Activated CD4-positive, alpha-beta memory T cell treated with anti-CD3 and anti-CD28 coated beads, Interleukin-2, amount 10 ng/mL, durations not matched to agents 7 days and 5 days (primary cell): ENCODE measurements around the gene C15orf61. TPM values are rescaled to one million over a fixed set of nuclear protein-coding genes. Genes with fewer than 3 reads are reported as not detected.
A peak's percentile ranks its signal among the peaks of the same experiment; 100 is the strongest.

Source experiments
- CTCF ChIA-PET: fragments of 350-600 bp; sonication (Branson Sonifier 250); formaldehyde crosslinking; loops from one replicate; lab custom pipeline; 2021; ENCODE audit warnings: antibody characterized with exemption, inconsistent platforms; lab: Charles Lee
- POLR2A ChIA-PET: fragments of 350-600 bp; sonication (Branson Sonifier 250); formaldehyde crosslinking; loops from one replicate; lab custom pipeline; 2021; ENCODE audit warnings: antibody characterized with exemption; lab: Charles Lee
- DNase-seq: peaks from one replicate; pipeline ENCODE4 v3.0.0-alpha.2; 2020
- H3K27ac Mint-ChIP-seq: one replicate; pipeline ENCODE4 v1.8.0; 2021; ENCODE audit warnings: mild to moderate bottlenecking, mixed read lengths
- H3K27me3 Mint-ChIP-seq: one replicate; pipeline ENCODE4 v1.8.0; 2021; ENCODE audit warnings: mixed read lengths
- H3K36me3 Mint-ChIP-seq: one replicate; pipeline ENCODE4 v1.8.0; 2021; ENCODE audit warnings: low read depth, mixed read lengths
- H3K4me1 Mint-ChIP-seq: one replicate; pipeline ENCODE4 v1.8.0; 2021; ENCODE audit warnings: mixed read lengths
- H3K4me3 Mint-ChIP-seq: one replicate; pipeline ENCODE4 v1.8.0; 2021; ENCODE audit warnings: mild to moderate bottlenecking, mixed read lengths
- H3K9me3 Mint-ChIP-seq: one replicate; pipeline ENCODE4 v1.8.0; 2021; ENCODE audit warnings: mixed read lengths
- total RNA-seq, 2 experiments: library from RNA; stranded (reverse); gene quantifications; one replicate each; pipeline ENCODE4 v1.2.3, GENCODE V29; 2021

The C15orf61 gene
- total RNA-seq, 2 experiments from 2014 or later, result 5.2 to 5.3 TPM

DNA sequence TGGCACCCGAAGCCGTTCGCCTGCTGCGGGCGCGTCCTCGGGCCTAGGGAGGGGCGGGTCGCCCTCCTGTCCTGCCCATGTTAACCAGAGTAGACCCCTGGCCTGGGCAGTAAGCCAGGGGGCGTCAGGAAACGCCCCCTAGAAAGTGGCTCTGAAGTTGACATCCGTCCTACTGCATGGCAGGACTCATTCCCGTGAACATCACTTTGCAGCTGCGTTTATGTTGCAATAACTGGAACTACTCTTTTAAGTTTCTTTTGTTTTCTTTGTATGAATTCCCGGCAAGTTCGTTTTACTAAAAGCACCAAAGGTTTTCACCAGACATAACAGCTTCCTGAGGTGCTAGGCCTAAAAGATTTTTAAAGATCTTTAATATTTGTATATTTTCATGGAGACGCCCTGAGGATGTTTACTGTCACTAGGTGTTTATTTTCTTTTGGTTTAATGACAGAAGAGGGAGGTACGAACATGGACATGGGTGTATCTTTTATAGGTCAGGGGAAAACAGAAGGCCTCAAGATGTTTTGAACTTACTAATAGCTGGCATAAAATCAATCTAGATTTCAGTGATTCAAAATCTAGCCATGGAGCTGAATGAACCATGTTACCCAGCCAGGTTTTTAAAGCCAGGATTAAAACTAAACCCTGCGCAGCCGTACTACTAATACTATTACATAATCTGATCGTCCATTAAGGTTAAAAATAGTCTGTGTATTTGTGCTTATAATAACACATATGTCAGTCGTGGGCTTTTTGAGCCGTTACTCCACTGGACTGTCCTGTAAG, 1.0 kb downstream of the C15orf61 start:
- POLR2A ChIA-PET, result interaction anchor here (0.6 to 2.7 kb wide), 10 partner anchors 8 to 728 kb away, joined by 3 to 24 read pairs (median 4); partner anchors contain the start of genes MAP2K5 and PIAS1
- peak overlapping the region; percentile 92 for H3K4me3 Mint-ChIP-seq
- H3K36me3 Mint-ChIP-seq, result no peaks in the 10 kb centered on the region
- CTCF ChIA-PET, result interaction anchor here (0.7 to 1.3 kb wide), 3 partner anchors 9 to 532 kb away, joined by 3 to 5 read pairs (median 4); partner anchors contain the start of gene PIAS1
- DNase-seq, result no peak
- H3K9me3 Mint-ChIP-seq, result no peaks in the 10 kb centered on the region
- H3K27ac Mint-ChIP-seq, result peak overlapping the region; percentile 86
- peaks cover 26% of the 10 kb centered on the region for H3K4me1 Mint-ChIP-seq
- H3K27me3 Mint-ChIP-seq, result no peaks in the 10 kb centered on the region

DNA sequence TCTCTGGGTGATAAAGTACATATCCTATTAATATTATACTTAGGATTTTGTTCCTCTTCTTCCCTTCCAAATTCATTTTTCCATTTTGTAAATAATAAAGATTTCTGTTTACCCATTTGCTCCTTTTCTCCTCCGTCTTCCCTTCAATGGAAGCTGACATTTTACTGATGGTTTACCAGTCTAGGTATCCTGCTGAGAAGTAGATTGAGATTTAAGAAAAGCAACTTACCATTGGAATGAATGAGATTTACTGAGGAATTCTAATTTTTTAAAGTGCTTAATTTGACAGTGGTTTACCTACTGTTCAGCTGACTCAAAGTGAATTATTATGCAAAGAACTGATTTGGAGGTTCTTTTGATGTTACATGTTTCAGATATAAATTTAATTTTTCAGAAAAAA, 2.4 kb downstream of the C15orf61 start:
- Mint-ChIP-seq H3K27me3 (no peaks in the 10 kb centered on the region), H3K4me1 (peaks cover 26% of the 10 kb centered on the region), H3K4me3 (no peak overlapping the region), H3K9me3 (no peaks in the 10 kb centered on the region), H3K36me3 (no peaks in the 10 kb centered on the region), H3K27ac (no peak overlapping the region)
- ChIA-PET POLR2A (interaction anchor here (1.0 kb wide), 1 partner anchor 19 kb away, joined by 3 read pairs; the partner anchor contains the start of gene MAP2K5), CTCF (no interaction called here)
- DNase-seq, result no peak

DNA sequence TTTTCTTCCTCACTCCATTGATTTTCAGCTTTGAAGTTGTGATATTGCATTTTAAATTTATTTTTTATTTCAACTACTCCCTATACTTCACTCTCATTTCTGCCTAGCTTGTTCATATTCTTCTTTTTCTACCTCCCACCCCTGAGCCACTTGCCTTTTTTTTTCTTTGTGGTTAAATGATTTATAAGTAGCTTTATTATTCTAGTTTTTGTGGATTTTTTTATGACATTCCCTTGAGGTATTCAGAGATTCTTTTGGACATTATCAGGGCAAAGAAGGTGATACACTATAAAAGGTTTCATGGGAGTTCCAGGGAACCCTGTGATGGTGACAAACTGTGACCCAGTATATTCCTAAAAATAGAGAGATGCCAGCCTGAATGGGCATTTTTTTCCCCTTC, 3.3 kb downstream of the C15orf61 start:
- Mint-ChIP-seq H3K4me1 (peaks cover 26% of the 10 kb centered on the region), H3K4me3 (no peak overlapping the region), H3K27me3 (no peaks in the 10 kb centered on the region), H3K36me3 (no peaks in the 10 kb centered on the region), H3K9me3 (no peaks in the 10 kb centered on the region), H3K27ac (no peak overlapping the region)
- no peak for DNase-seq
- POLR2A ChIA-PET, result interaction anchor here (1.0 to 1.7 kb wide), 2 partner anchors 18 kb away, joined by 3 to 5 read pairs; partner anchors contain the start of gene MAP2K5
- CTCF ChIA-PET, result interaction anchor here (0.7 to 1.3 kb wide), 2 partner anchors 18 to 315 kb away, joined by 3 to 5 read pairs; partner anchors contain the start of gene MAP2K5

DNA sequence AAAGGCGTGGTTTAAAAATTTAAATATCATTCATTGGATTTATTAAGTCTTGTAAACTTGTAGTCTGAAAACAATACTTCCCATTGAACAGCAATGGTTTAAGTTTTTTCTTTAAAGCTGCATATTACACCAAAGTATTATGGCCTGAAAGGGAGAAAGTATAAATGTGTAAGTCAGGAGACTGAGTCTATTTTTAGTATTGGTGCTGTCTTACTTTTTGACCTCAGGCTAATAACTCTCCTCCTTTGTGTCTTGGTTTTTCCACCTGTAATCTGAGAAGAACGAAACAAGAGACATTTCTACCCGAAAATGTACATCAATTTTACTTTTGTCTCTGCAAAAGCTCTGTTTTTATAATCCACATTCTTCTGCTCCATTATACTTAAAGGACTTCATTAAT, 7.6 kb downstream of the C15orf61 start:
- no peak for DNase-seq
- H3K27ac Mint-ChIP-seq, result no peak overlapping the region

DNA sequence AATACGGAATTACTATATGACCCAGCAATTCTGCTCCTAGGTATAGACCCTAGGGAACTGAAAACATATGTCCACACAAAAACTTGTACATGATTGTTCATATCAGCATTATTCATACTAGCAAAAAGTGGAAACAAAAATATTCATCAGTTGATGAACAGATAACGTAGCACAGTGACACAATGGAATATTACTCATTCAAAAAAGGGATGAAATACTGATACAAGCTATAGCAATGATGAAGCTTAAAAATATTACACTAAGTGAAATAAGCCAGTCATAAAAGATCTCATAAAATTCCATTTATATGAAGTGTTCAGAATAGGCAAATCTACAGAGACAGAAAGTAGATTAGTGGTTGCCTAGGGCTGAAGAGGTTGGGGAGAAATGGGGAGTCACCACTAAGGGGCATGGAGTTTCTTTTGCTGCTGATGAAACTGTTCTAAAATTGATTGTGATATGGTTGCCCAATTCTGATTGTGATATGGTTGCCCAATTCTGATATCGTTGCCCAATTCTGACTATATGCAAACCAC, 10.5 kb downstream of the C15orf61 start:
- peaks cover 6% of the 10 kb centered on the region for H3K27me3 Mint-ChIP-seq
- H3K4me1 Mint-ChIP-seq, result peaks cover 1% of the 10 kb centered on the region
- H3K9me3 Mint-ChIP-seq, result no peaks in the 10 kb centered on the region
- no peak overlapping the region for H3K27ac Mint-ChIP-seq
- ChIA-PET POLR2A (no interaction called here), CTCF (interaction anchor here (1.1 to 1.2 kb wide), 2 partner anchors 9 to 11 kb away, joined by 3 to 5 read pairs; partner anchors contain the start of gene C15orf61)
- H3K4me3 Mint-ChIP-seq, result no peak overlapping the region
- H3K36me3 Mint-ChIP-seq, result no peaks in the 10 kb centered on the region
- no peak for DNase-seq

More for the DNA sequence above, 7.6 kb downstream of the C15orf61 start:
- Mint-ChIP-seq H3K36me3 (no peaks in the 10 kb centered on the region), H3K4me3 (no peak overlapping the region), H3K27me3 (no peaks in the 10 kb centered on the region), H3K4me1 (peaks cover 3% of the 10 kb centered on the region), H3K9me3 (no peaks in the 10 kb centered on the region)
- ChIA-PET POLR2A (interaction anchor here (1.4 kb wide), 1 partner anchor 14 kb away, joined by 3 read pairs; the partner anchor contains the start of gene MAP2K5), CTCF (no interaction called here)

DNA sequence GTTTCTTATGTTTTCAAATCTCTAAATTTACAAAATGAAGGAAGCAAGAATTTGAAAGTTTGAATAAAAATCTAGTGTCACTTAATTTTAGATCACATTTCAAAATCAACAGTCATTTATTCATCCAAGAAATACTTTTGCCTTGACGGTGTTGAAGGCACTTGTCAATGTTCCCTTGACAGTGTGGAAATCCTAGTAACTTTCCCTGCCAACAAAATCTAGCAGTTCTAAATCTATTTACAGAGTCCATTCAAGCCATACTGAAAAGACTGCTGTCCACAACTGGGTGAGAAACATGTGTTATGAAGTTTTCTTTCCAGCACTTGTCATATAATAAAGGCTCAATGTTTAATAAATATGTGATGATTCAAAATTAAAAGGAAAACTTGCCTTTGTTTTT, 12.9 kb downstream of the C15orf61 start:
- no peaks in the 10 kb centered on the region for H3K36me3 Mint-ChIP-seq
- peaks cover 9% of the 10 kb centered on the region for H3K4me1 Mint-ChIP-seq
- H3K27me3 Mint-ChIP-seq, result peaks cover 17% of the 10 kb centered on the region
- H3K4me3 Mint-ChIP-seq, result no peak overlapping the region
- H3K9me3 Mint-ChIP-seq, result no peaks in the 10 kb centered on the region
- H3K27ac Mint-ChIP-seq, result no peak overlapping the region
- no peak for DNase-seq
- ChIA-PET CTCF (no interaction called here), POLR2A (no interaction called here)

DNA sequence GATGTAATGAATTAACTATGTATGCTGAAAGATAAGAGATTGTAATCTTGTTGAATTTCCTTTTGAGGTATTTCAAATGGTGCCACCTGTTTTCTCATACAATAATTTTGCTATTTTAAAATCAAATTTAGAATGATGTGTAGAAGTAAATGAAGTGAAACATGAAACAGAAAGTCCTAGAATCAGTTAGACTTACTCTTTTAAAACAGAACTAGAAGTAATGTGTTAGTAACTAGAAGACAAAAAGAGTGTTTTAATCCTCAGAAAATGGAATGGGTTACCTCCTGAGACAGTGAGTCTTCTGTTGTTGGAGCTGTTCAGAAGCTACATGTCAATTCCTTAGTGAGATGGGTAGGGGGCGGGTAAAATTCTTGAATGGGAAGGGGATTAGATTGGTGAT, 13.4 kb downstream of the C15orf61 start:
- no peak for DNase-seq
- POLR2A ChIA-PET, result interaction anchor here (0.9 kb wide), 1 partner anchor 13 kb away, joined by 3 read pairs; no protein-coding TSS in a partner anchor
- Mint-ChIP-seq H3K27me3 (peaks cover 17% of the 10 kb centered on the region), H3K36me3 (no peaks in the 10 kb centered on the region), H3K27ac (no peak overlapping the region), H3K9me3 (no peaks in the 10 kb centered on the region), H3K4me3 (no peak overlapping the region), H3K4me1 (peaks cover 14% of the 10 kb centered on the region)
- CTCF ChIA-PET, result no interaction called here

DNA sequence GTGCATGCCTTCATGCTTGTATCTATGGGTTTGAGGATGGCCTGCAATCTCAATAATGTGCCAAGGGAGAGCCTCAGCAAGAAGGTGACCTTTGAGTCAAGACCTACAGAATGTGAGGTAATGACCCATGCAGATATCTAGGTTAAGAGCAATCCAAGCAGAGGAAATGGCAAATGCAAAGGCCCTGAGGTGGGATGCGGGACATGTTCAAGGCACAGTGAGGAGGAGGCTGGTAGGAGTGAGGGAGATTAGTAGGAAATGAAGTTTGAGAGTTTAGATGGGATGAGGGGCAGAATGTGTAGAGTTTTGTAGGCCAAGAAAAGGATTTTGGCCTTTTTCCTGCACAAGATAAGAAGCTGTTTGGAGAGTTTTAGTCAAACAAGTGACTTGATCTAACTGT, 16.8 kb downstream of the C15orf61 start:
- ChIA-PET POLR2A (interaction anchor here (1.6 kb wide), 1 partner anchor 17 kb away, joined by 8 read pairs; the partner anchor contains the start of gene C15orf61), CTCF (no interaction called here)
- Mint-ChIP-seq H3K4me3 (no peak overlapping the region), H3K4me1 (peaks cover 32% of the 10 kb centered on the region), H3K27ac (no peak overlapping the region), H3K27me3 (peaks cover 17% of the 10 kb centered on the region), H3K9me3 (no peaks in the 10 kb centered on the region), H3K36me3 (peaks cover 8% of the 10 kb centered on the region)
- no peak for DNase-seq

DNA sequence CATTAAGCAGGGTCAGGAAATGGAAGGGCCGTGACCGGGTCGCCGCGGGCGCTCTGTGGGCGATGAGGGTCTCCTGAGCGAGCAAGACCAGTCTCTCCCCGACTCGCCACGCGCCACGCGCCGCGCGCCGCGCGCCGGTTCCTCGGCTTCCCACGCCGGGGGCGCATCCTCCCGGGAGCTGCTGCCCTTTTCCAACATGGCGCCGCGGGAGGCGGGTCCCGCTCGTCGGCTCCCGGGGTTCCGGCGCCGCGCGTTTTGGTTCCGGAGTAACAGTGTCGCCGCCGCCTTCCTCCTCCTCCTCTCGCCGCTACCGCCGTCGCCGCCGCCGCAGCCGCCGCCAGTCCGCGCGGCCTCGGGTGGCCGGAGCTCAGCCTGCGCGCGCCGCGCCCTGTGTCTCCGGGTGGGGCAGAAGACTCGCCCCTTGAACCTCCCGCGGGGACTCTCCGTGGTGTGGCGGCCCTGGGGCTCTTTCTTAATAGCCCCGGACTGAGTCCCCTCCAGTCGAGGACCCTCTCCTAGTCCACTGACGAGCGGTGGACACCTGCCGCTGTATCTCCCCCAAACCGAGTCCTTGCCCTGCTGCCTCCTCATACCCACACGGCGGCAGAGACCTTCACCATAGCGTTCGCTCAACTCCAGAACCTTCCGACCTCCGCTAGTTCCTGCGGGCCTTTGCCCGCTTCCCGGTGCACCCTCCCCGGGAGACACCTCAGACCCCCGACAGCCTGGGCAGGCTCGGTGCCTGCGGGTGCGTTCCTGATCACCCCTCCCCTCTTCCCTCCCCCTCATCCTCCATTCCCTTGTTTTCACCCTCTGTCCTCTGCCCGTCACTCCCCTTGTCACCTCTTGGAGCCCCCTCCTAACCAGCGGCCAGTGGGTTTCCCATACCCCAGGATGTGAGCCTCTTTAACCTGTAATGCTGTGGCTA, 21.8 kb downstream of the C15orf61 start, which contains the start of gene MAP2K5:
Gene MAP2K5, plus strand, starts transcription at position 284 of the 928 bp plus-strand sequence. Its CDS starts 633 bp downstream, at position 917.
- DNase-seq, result peak; percentile 85
- ChIA-PET CTCF (interaction anchor here (0.7 to 1.3 kb wide), 3 partner anchors 10 to 1044 kb away, joined by 4 to 5 read pairs (median 5); no protein-coding TSS in a partner anchor), POLR2A (interaction anchor here (0.6 to 1.9 kb wide), 13 partner anchors 10 to 734 kb away, joined by 3 to 24 read pairs (median 3); partner anchors contain the start of genes AAGAB, C15orf61, CLN6 and FEM1B)
- Mint-ChIP-seq H3K4me3 (peak within 1 kb of the TSS; percentile 89), H3K9me3 (no peaks in the 10 kb centered on the region), H3K27ac (peak within 1 kb of the TSS; percentile 88), H3K36me3 (peaks cover 24% of the 10 kb centered on the region), H3K4me1 (peaks cover 52% of the 10 kb centered on the region), H3K27me3 (peaks cover 5% of the 10 kb centered on the region)

DNA sequence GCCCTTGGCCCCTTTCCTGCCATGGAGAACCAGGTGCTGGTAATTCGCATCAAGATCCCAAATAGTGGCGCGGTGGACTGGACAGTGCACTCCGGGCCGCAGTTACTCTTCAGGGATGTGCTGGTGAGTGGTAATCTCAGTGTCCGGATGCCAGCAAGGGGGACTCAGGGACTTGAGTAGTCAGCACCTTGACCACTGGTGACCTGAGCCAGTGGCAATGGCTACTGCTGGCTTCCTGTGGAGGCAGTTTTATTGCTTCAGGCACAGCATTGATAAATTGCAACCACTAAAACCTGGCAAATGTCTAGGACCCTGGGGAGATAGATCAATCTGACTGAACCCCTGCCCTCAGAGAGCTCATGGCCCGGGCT, 22.4 kb downstream of the C15orf61 start:
- Mint-ChIP-seq H3K36me3 (peaks cover 26% of the 10 kb centered on the region), H3K4me3 (peak overlapping the region; percentile 87), H3K27ac (no peak overlapping the region), H3K27me3 (no peaks in the 10 kb centered on the region), H3K4me1 (peaks cover 49% of the 10 kb centered on the region), H3K9me3 (no peaks in the 10 kb centered on the region)
- ChIA-PET CTCF (no interaction called here), POLR2A (interaction anchor here (1.2 to 1.9 kb wide), 2 partner anchors 17 to 734 kb away, joined by 3 to 6 read pairs; partner anchors contain the start of gene FEM1B)
- DNase-seq, result no peak

DNA sequence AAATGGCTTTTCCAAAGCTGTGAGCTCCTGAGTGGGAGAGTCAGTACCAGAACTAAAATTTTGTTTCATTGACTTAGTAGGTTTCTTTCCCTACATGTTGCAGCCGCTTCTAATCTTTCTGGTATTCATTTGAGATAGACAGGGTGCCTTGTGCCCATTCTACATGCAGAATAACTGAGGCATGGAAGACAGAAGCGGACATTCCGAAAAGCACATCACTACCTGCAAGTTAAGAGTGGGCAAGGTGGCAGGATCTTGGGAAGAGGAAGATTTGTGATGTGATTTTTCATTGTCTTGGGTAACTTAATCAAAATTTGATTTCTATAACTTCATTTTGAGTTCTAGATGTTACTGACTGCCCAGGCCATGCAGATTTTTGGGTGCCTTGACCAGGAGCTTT, 23.5 kb downstream of the C15orf61 start:
- H3K9me3 Mint-ChIP-seq, result no peaks in the 10 kb centered on the region
- H3K36me3 Mint-ChIP-seq, result peaks cover 26% of the 10 kb centered on the region
- CTCF ChIA-PET, result no interaction called here
- H3K27ac Mint-ChIP-seq, result no peak overlapping the region
- no peak overlapping the region for H3K4me3 Mint-ChIP-seq
- H3K4me1 Mint-ChIP-seq, result peaks cover 39% of the 10 kb centered on the region
- POLR2A ChIA-PET, result interaction anchor here (1.2 kb wide), 1 partner anchor 16 kb away, joined by 3 read pairs; no protein-coding TSS in a partner anchor
- no peaks in the 10 kb centered on the region for H3K27me3 Mint-ChIP-seq
- DNase-seq, result no peak

DNA sequence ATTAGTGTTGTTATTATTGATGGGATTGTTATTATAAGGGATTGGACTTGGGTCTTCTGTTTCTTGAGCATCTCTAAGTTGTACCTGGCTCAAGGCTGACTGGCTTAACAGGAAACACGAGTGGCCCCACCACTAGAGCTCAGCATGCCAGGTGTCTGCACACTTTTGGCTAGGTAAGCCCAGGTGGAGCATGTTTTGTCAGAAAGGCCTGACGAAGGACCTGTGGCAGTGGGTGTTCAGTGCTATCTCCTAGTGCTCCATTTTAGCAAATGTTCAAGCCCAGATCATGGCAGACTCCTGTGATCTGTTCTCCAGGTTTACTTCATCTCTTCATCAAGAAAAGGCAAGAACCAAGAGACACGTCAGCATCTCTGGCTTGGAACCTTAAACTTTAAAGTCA, 24.9 kb downstream of the C15orf61 start:
- CTCF ChIA-PET, result no interaction called here
- Mint-ChIP-seq H3K4me3 (no peak overlapping the region), H3K36me3 (peaks cover 31% of the 10 kb centered on the region), H3K27me3 (no peaks in the 10 kb centered on the region), H3K9me3 (no peaks in the 10 kb centered on the region), H3K4me1 (peaks cover 28% of the 10 kb centered on the region), H3K27ac (no peak overlapping the region)
- no peak for DNase-seq
- POLR2A ChIA-PET, result no interaction called here
